Tibial artery (tissue), 4 donors: ENCODE data around the gene PHOX2A.

Experiments
- DNase-seq, 2 donors: peaks; one replicate each; pipeline ENCODE4 v3.0.0-alpha.2; 2019
- H3K27ac ChIP-seq, 2 donors: fragments of 200-600 bp; sonication (generic) in 1 of 2; 1 replicate in 1 of 2; 2 replicates in 1 of 2; pipeline ENCODE4 v1.5.1; 2018 to 2019; ENCODE audit warnings: mild to moderate bottlenecking in 1 of 2
- H3K27me3 ChIP-seq, 2 donors: fragments of 200-600 bp; sonication (generic) in 1 of 2; one replicate each; pipeline versions ENCODE4 v1.5.1 to v1.6.0; 2016 to 2019
- H3K36me3 ChIP-seq, 3 donors: fragments of 200-600 bp; sonication (generic) in 2 of 3; one replicate each; pipeline ENCODE4 v1.5.1; 2016 to 2019; ENCODE audit warnings: mild to moderate bottlenecking in 2 of 3
- H3K4me1 ChIP-seq, 4 donors: fragments of 200-600 bp; sonication (generic) in 2 of 4; 1 replicate in 3 of 4; 2 replicates in 1 of 4; pipeline ENCODE4 v1.5.1; 2016 to 2019
- H3K4me3 ChIP-seq, 2 donors: fragments of 200-600 bp; sonication (generic) in 1 of 2; 1 replicate in 1 of 2; 2 replicates in 1 of 2; pipeline ENCODE4 v1.5.1; 2018 to 2019; ENCODE audit warnings: mild to moderate bottlenecking in 2 of 2
- H3K9me3 ChIP-seq, 3 donors: fragments of 200-600 bp; sonication (generic) in 1 of 3; one replicate each; pipeline ENCODE4 v1.5.1; 2016 to 2019
- CTCF ChIP-seq, 2 experiments: fragments of 200-600 bp in 1 of 2; fragments of 450-650 bp in 1 of 2; IDR thresholded peaks; one replicate each; pipeline ENCODE4 v1.5.1; 2017 to 2019; ENCODE audit warnings: antibody characterized with exemption in 2 of 2, mild to moderate bottlenecking in 1 of 2, moderate library complexity in 1 of 2
- intact Hi-C: fragments of 100-400 bp; cut with DNase I; formaldehyde crosslinking; loops from one replicate; pipeline ENCODE4 v1.15.0; 2023; ENCODE audit warnings: low total_unique reads

The PHOX2A gene

GRCh38 chr11:72283947-72284346, 40.0 kb upstream of the PHOX2A start:
- no peaks in the 10 kb centered on the region for H3K4me1 ChIP-seq
- no peaks in the 10 kb centered on the region for H3K9me3 ChIP-seq
- intact Hi-C loops: no loop called here
- no peak for DNase-seq
- TF ChIP-seq CTCF (IDR thresholded peaks at IDR 0.05): no peak
- peaks cover 0 to 6% of the 10 kb centered on the region in 2 donors for H3K27me3 ChIP-seq
- no peaks in the 10 kb centered on the region for H3K36me3 ChIP-seq
- H3K27ac ChIP-seq: no peak overlapping the region
- H3K4me3 ChIP-seq: no peak overlapping the region

- TF ChIP-seq CTCF (IDR thresholded peaks at IDR 0.05): no peak
- DNase-seq: no peak
- Histone ChIP-seq H3K4me1 (no peaks in the 10 kb centered on the region), H3K36me3 (no peaks in the 10 kb centered on the region), H3K4me3 (no peak overlapping the region), H3K27me3 (peaks cover 0 to 3% of the 10 kb centered on the region in 2 donors), H3K9me3 (no peaks in the 10 kb centered on the region), H3K27ac (no peak overlapping the region)
- intact Hi-C loops: no loop called here
Observed at GRCh38 chr11:72280726-72281315, 36.8 kb upstream of the PHOX2A start.

GRCh38 chr11:72280037-72280436, 36.1 kb upstream of the PHOX2A start:
- Histone ChIP-seq H3K4me1 (no peaks in the 10 kb centered on the region), H3K27me3 (no peaks in the 10 kb centered on the region), H3K27ac (no peak overlapping the region), H3K36me3 (no peaks in the 10 kb centered on the region), H3K9me3 (no peaks in the 10 kb centered on the region), H3K4me3 (no peak overlapping the region)
- no peak for TF ChIP-seq CTCF (IDR thresholded peaks at IDR 0.05)
- DNase-seq: no peak
- intact Hi-C loops: no loop called here

- Histone ChIP-seq H3K4me3 (no peak overlapping the region), H3K9me3 (no peaks in the 10 kb centered on the region), H3K27ac (no peak overlapping the region), H3K27me3 (no peaks in the 10 kb centered on the region), H3K36me3 (no peaks in the 10 kb centered on the region), H3K4me1 (no peaks in the 10 kb centered on the region)
- no peak for TF ChIP-seq CTCF (IDR thresholded peaks at IDR 0.05)
- DNase-seq: no peak
- intact Hi-C loops: no loop called here
Observed at GRCh38 chr11:72278905-72279304, 34.9 kb upstream of the PHOX2A start.

- intact Hi-C loops: no loop called here
Observed at GRCh38 chr11:72274435-72274834, 30.5 kb upstream of the PHOX2A start.

More at GRCh38 chr11:72274435-72274834, 30.5 kb upstream of the PHOX2A start:
- no peak for TF ChIP-seq CTCF (IDR thresholded peaks at IDR 0.05)
- peaks cover 0 to 13% of the 10 kb centered on the region in 2 donors for H3K27me3 ChIP-seq
- H3K4me3 ChIP-seq: no peak overlapping the region
- no peaks in the 10 kb centered on the region for H3K4me1 ChIP-seq
- DNase-seq: no peak
- no peaks in the 10 kb centered on the region for H3K36me3 ChIP-seq
- H3K9me3 ChIP-seq: no peaks in the 10 kb centered on the region
- no peak overlapping the region for H3K27ac ChIP-seq
